Limb (tissue), 2 donors: Measurements from ENCODE around the gene NUDT19.
"Not testable (repeated sequence)": the region's sequence is repeated elsewhere in the genome, so short reads cannot be mapped to it uniquely, and the experiment has no call there.

Experiments
- DNase-seq, 2 donors: peaks; one replicate each; pipeline ENCODE4 v3.0.0-alpha.2; 2016; ENCODE audit errors: extremely low spot score in 2 of 2

Gene NUDT19

GRCh38 chr19:32708457-32708856 is 16.8 kb downstream of the NUDT19 start:
- DNase-seq: no peak

GRCh38 chr19:32709032-32709431 is 17.4 kb downstream of the NUDT19 start:
- no peak for DNase-seq

- no peak for DNase-seq
Measured at GRCh38 chr19:32711747-32712146, 20.1 kb downstream of the NUDT19 start.

DNA sequence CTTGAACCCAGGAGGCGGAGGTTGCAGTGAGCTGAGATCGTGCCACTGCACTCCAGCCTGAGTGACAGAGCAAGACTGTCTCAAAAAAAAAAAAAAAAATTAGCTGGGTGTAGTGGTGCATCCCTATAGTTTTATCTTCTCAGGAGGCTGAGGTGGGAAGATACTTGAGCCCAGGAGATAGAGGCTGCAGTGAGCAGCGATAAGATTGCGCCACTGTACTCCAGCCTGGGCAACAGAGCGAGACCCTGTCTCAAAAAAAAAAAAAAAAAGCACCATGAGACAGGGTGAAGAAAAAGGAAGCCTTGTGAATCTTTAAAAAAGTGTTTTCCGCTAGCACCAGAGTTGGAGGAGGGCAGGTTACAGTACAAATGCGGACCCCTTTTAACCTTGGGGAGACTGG is 24.6 kb downstream of the NUDT19 start:
- not testable (repeated sequence) for DNase-seq

- no peak for DNase-seq
Measured at GRCh38 chr19:32717496-32717895, 25.9 kb downstream of the NUDT19 start.

DNA sequence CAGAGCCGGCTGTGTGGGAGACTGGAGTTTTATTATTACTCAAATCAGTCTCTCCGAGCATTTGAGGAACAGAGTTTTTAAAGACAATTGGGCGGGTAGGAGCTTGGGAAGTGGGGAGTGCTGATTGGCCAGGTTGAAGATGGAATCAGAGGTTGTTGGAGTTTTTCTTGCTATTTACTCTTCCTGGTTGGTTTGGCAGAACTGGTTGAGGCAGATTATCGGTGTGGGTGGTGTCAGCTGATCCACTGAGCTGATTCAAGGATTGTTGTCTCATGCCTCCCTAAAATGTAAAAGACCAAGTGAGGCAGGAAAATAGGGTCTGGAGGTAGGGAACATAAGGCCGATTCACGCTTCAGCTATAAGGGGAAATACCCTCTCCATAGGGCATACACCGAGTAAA is 26.7 kb downstream of the NUDT19 start:
- no peak for DNase-seq

GRCh38 chr19:32719611-32720059 is 28.0 kb downstream of the NUDT19 start, which contains the start of gene TDRD12:
TSS of gene TDRD12 (plus strand) at chr19:32719767. CDS start at chr19:32720073, 306 bp downstream.
- no peak for DNase-seq

DNA sequence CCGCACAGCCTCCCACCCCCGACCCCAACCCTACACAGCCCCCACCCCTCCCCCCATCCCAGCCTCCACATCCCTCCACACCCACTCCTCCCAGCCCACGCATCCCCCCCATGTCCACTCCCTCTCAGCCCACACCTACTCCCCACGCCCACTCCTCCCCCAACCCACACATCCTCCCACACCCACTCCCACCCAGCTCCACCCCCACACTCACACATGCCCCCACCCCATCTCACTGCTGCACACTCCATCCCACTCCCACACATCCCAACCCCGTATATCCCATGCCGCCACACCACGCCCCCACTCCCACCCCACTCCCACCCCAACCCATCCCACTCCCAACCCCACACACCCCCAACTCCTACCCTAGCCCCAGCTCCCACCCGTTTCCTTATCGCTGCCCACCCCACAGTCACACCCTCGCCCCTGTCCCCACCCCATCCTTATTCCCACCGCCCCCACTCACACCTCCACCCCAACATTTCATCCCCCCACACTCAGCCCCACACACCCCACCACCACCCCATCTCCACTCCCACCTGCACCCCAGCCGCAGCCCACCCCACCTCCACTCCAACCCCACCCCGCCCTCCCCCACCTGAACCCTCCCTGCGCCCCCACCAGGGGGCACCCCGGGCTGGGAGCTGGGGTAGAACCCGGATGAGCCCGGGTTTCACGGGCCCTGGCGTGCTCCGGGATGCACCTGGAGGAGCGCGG is 28.8 kb downstream of the NUDT19 start:
- no peak for DNase-seq

- no peak for DNase-seq
Measured at GRCh38 chr19:32720936-32721250, 29.3 kb downstream of the NUDT19 start.

- DNase-seq: no peak
Measured at GRCh38 chr19:32735936-32736335, 44.3 kb downstream of the NUDT19 start.

- DNase-seq: no peak
Measured at GRCh38 chr19:32743021-32743420, 51.4 kb downstream of the NUDT19 start.

DNA sequence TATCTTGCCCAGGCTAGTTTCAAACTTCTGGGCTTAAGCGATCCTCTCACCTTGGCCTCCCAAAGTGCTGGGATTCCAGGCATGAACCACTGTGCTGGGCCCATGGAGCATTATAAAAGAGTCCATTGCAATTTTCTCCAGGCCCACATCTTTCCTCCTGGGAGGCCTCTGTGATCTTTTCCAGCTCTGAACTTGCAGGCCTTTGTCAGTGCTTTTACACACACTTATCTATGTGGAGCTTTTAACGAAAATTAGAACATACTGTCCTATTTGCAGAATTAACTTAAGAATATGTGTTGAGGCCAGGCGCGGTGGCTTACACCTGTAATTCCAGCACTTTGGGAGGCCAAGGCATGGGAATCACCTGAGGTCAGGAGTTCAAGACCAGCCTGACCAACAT is 51.8 kb downstream of the NUDT19 start:
- DNase-seq: no peak

- no peak for DNase-seq
Measured at GRCh38 chr19:32744555-32745325, 53.1 kb downstream of the NUDT19 start.

GRCh38 chr19:32745594-32746251 is 54.1 kb downstream of the NUDT19 start:
- not testable (repeated sequence) for DNase-seq

- DNase-seq: not testable (repeated sequence)
Measured at GRCh38 chr19:32746631-32747196, 55.1 kb downstream of the NUDT19 start.

DNA sequence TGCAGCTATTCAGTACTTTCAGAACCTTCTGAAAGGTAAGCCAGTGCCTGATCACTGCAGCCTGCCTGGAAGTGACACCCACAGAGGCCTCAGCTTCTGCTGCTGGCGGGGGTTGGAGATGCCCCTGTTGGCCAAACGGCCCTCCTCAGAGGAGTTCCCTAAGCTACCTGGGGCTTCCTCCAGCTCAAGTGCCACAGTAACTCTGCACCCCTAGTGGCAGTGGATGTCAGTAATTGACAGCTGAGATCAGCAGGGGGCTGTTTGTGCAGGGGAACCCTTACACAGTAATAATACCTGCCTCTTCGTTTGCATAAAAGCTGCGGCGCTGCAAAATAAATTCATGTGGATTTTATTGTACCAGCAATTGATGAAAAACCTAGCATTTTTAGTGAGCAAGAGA is 56.9 kb downstream of the NUDT19 start:
- no peak for DNase-seq

GRCh38 chr19:32748948-32749347 is 57.3 kb downstream of the NUDT19 start:
- DNase-seq: no peak

GRCh38 chr19:32749361-32749760 is 57.7 kb downstream of the NUDT19 start:
- no peak for DNase-seq

DNA sequence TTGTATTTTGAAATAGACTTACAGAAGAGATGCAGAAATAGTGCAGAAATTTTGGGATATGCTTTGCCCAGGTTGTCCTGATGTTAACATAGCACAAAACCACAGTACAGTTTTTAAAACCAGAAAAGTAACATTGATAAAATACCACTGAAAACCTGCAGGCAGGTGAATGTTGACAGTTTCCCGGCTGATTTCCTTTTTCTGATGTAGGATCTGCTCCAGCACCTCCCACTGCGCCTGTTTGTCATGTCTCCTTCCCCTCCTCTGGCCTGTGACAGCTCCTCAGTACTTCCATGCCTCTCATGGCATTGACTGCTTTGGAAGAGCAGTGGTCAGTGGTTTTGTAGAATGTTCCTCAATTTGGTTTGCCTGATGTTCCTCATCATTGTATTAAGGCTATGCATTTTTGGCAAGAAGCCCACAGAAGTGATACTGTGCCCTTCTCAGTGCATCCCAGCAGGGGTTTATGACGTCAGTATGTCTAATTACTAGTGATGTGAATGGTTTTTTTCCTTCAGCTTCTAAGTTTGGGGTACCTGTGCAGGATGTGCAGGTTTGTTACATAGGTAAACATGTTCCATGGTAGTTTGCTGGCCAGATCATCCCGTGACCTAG is 58.9 kb downstream of the NUDT19 start:
- DNase-seq: no peak

DNA sequence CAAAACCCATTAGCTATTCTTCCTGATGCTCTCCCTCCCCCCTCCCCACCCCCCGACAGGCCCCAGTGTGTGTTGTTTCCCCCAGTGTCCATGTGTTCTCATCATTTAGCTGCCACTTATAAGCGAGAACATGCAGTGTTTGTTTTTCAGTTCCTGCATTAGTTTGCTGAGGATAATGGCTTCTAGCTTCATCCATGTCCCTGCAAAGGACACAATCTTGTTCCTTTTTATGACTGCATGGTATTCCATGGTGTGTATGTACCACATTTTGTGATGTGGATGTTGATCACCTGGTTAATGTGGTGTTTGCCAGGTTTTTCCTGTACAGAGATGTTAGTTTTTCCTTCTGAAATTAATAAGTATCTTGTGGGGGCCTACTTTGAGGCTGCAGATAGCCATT is 59.4 kb downstream of the NUDT19 start:
- DNase-seq: no peak

DNA sequence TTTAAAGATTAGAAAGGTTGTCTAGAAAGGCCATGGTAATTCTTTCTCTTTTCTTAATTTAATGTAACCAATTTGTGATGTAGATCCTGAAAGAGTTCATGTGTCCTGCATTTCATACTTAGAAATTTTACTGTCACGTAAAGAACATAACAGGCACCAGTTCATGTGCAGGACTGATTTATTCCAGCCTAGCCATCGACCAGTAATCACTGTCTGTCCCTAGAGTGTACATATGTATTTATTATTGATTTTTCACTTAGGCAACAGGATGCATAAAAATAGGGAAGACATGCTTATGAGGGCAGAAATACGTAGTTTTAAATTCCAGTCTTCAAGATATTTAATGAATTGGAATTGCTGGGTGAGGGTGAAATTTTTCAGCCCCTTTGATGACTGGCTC is 65.6 kb downstream of the NUDT19 start:
- DNase-seq: no peak
